Left lobe of liver (tissue), 2 donors: ENCODE results near the gene RPL12. TPM values are rescaled to one million over a fixed set of nuclear protein-coding genes. Genes with fewer than 3 reads are reported as not detected.
A peak's percentile ranks its signal among the peaks of the same experiment; 100 is the strongest.

Experiments
- ATAC-seq: fragments of 200-7000 bp; cut with Tn5 transposase; one replicate; pipeline ENCODE4 v1.9.1; 2020; ENCODE audit warnings: mild to moderate bottlenecking, moderate library complexity
- DNase-seq: peaks from one replicate; pipeline ENCODE4 v3.0.0-alpha.2; 2020; ENCODE audit warnings: low spot score
- total RNA-seq: library from RNA; stranded (reverse); gene quantifications from one replicate; pipeline ENCODE4 v1.2.1, GENCODE V29; 2021
- donor health status: DM: no; HTN: no; CAD: no; lungs with moderate emphysema.
- donor health status: DM: no; HTN: yes; CAD: no.

The RPL12 gene
- total RNA-seq, 1 donor from 2014 or later = 307 TPM

DNA sequence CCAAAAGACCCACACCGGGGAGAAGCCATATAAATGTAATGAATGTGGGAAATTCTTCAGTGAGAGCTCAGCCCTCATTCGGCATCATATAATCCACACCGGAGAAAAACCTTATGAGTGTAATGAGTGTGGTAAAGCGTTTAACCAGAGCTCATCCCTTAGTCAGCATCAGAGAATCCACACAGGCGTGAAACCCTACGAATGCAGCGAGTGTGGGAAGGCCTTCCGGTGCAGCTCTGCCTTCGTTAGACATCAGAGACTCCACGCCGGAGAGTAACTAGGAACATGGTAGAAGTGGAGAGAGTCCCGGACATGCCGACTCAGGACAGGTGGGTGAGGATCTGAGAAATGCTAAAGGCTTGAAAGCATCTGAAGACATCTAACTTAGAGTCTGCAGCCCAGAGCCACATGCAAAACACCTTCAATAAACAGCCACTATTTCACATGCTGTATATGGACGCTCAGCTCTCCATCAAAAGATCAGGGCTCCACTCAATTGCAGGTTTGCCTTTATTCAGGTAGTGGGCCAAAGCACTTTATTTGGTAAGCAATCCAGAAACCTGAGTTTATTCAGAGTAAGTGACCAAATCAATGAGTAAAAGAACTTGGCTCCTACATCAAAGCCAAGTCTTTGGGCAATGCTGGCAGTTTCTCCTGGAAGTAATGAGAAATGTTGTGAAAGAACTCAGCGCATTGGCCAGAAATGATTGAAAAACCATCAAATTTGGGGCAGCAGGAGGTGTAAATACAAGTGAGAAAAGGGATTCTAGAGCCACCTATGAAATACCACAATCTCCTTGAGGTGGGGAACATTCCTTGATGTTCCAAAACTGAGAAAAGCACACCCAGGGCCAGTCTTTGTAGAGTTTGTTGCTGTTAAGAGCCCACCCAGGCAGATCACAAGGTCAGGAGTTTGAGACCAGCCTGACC is 6.0 kb downstream of the RPL12 start:
- no peak for DNase-seq
- peak; percentile 52 for ATAC-seq

DNA sequence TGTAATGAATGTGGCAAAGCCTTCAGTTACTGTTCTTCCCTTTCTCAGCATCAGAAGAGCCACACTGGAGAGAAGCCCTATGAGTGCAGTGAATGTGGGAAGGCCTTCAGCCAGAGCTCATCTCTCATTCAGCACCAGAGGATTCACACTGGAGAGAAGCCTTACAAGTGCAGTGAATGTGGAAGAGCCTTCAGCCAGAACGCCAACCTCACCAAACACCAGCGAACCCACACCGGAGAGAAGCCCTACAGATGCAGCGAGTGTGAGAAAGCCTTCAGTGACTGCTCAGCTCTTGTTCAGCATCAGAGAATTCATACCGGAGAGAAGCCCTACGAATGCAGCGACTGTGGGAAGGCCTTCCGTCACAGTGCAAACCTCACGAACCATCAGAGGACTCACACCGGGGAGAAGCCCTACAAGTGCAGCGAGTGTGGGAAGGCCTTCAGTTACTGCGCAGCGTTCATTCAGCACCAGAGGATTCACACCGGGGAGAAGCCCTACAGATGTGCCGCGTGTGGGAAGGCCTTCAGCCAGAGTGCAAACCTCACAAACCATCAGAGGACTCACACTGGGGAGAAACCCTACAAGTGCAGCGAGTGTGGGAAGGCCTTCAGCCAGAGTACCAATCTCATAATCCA is 6.8 kb downstream of the RPL12 start:
- no peak for DNase-seq

DNA sequence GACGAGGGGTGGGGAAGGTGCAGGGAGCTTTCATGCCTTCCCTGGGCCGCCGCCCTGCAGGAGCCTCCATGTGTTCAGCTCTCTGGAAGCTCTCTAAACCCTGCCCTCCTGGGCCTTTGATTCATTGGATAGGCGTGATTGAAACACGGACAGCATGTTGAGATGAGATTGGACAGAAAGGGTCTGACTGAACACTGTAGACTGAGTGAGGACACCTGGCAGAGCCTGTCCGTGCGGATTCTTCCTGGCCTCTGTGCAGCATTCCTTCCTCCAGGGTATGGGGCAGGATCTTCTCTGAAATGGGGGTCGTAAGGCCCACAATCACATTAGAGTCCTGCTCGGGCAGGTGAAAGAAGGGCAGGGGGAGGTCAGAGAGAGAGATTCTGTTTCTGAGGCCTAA is 12.8 kb downstream of the RPL12 start:
- ATAC-seq = no peak
- DNase-seq = no peak

More for the DNA sequence above, 6.8 kb downstream of the RPL12 start:
- no peak for ATAC-seq

DNA sequence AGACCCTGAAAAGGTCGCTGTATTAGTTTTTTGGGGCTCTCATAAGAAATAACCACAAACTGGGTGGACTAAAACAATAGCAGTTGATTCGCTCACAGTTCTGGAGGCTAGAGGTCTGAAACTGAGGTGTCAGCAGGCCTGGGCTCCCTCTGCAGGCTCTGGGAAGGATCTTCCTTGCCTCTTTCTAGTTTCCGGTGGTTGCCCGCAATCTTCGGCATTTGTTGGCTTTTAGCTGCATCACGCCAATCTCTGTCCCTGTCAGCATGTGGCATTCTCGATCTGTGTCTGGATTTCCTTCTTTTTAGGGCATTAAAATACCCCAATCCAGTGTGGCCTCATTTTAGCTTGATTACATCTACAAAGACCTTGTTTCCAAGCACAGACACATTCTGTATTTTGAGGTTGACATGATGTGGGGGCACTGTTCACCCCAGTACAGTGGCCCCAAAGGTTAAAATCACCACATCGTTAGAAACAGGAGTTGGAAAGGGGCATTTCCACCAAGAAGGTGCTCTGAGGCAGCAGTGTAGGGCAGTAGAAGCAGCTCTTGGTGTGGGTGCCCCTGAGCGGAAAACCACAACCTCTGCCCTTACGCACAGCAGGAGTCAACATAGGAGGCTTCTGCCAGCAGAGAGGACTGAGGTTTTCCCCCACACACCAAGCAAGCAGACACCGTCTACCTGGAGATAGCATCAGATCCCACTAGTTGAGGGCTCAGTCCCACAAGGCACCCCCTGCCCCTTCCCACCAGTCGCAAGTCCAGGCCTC is 13.5 kb downstream of the RPL12 start:
- DNase-seq = no peak
- ATAC-seq = no peak

DNA sequence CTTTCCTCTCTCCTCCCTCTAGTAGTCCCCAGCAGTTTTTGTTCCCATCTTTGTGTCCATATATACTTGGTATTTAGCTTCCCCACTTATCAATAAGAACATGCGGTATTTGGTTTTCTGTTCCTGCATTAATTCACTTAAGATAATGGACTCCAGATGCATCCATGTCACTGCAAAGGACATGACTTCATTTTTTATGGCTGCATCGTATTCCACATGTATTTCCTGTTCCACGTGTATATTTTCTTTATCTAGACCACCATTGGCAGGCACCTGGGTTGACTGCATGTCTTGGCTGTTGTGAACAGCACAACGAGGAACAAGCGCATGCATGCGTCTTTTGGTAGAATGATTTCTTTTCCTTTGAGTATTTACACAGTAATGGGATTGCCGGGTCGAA is 20.8 kb downstream of the RPL12 start:
- ATAC-seq = no peak
- DNase-seq = no peak

DNA sequence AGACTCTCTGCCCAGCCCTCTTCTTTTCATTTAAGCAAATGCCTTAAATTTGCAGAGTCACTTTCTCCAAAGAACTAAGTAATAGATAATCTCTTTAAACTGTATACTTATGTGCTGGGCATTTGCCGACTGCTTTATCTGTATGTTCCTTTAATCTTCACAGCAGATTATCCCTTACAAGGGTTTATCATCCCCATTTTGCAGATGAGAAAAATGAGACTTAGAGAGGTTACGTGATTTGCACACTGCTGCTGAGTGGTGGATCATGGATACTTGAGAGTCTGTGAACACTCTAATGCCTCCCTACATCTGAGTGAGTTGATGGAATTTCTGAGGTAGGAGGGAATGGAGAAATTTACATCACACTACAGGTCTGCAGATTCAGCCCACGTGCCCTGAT is 22.9 kb downstream of the RPL12 start:
- ATAC-seq (no peak), DNase-seq (no peak)

DNA sequence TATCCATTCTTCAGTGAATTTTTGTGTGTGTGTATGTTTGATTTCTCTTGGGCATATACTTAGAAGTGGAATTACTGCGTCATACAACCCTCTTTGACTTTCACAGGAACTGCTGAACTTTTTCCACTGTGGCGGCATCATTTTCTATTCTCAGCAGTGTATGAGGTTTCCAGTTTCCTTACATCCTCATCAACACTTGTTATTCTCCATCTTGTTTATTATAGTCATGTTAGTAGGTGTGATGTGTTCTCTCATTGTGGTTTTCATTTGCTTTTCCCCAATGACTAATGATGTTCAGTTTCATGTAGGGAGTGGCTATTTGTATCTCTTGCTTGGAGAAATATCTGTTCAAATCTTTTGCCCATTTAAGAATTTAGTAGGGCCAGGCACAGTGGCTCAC is 24.4 kb downstream of the RPL12 start:
- ATAC-seq = no peak

DNA sequence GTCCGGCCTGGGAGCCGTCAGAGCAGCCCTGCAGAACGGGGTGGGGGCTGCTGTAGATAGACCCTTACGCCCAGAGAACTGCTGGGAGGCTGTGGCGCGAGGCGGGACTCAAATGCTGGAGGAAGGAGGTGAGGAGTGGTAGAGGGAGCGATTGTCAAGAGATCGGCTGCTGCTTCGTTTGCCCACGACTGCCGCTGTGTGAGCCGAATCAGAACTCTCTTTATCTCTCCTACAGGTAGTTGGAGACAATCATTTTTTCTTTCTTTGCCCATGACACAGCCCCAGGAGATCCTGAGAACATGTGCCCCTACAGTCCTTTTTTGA is 26.6 kb downstream of the RPL12 start:
- ATAC-seq (peak; percentile 46), DNase-seq (no peak)

More for the DNA sequence above, 24.4 kb downstream of the RPL12 start:
- no peak for DNase-seq

DNA sequence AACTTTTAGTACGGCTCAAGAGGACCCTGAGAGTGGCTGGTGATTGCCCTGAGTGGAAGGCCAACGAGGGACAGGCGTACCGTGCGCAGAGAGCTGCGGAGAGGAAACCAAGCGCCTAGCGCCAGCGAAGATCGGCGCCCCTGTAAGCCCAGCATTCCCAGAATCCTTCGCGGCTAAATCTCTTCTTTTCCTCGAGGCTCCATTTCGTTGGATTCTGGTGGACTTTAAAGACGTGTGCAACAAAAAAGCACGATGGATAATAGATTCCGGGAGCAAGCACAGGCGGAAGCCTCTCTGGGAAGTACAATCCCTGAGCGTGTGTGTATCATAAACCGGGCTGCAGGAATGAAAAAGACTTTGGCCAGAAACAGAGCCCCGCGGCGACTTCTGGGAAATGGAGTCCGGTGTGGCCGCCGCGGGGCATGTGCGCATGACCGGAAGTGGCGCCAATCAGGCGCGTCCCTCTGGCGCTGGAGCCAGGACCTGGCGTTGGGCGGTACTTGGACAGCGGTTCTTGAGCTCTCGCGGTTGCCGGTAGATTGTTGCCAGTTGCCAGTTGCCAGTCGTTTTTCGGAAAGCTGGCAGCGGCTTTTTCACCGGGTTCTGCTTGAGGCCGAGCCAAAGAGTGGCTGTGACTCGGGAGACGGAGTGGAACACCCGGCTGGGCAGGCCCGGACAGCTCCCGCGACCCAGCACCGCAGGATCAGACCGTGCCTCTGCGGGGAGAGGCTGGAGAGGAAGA is 27.1 kb downstream of the RPL12 start, which contains the start of gene ZNF79:
ZNF79 (plus strand) TSS at position 449 of the 742 bp plus-strand sequence. CDS start 406 bp downstream, outside the sequence.
- peak; percentile 90 for ATAC-seq
- peak; percentile 97 for DNase-seq

DNA sequence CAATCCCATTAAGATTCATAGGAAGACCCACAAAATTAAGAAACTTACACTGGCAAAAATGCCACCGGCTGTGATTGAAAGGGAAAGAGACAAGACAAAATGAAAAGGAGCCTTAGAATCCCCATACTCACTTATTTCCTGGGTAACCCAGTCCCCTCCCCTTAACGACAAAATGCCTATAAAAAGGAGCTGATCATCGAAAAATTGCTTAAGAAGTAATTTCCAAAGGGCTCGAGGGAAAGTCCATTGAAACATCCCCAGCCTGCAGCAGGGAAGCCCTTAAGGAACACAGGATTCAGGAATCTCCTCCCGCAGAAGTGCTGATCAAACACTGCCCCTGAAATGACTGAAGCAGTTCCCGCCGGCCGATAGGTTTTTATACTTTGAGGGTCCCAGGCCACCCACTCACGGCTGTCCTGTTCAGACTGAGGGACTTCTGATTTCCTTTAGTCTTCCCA is 27.7 kb downstream of the RPL12 start:
- DNase-seq (no peak), ATAC-seq (peak; percentile 6)

DNA sequence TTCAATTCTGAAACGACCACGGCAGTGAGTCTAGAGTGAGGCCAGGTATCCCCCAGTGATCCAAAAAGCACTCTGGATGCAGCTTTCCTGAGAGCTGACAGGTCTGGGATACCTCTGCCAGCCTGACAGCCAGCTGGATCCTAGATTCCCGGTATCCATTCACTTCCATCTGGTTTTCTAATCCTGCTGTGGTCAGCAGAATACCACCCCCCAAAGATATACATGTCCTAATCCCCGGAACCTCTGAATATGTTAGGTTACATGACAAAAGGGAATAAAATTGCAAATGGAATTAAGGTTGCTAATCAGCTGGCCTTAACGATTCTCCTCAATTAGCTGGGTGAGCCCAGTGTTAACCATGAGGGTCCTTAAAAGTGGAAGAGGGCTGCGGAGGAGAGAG is 28.4 kb downstream of the RPL12 start:
- ATAC-seq (no peak), DNase-seq (no peak)

DNA sequence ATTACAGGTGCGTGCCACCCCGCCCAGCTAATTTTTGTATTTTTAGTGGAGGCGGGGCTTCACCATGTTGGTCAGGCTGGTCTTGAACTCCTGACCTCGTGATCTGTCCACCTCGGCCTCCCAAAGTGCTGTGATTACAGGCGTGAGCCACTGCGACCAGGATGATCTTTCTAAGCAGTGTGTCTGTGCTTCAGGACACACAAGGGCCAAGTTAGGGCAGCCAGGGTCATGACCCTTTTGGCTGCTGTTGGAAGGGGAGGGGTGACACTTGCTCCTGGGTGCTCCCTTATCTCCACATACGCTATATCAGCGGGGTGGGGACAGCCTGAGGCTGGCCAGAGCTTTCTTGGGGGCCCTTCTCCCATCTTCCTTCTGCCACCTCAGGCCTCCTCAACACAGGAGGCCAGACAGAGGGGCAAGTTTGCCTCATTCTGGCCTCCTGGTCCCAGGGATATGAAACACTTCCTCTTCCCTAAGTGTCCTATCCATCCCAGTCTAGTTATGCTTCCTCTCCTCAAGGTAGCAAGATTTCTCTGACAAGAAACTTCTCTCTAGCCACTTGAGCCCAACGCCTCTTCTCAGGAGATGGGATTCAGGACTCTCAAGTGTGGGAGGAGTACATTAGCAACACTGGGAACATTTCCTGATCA is 28.9 kb downstream of the RPL12 start:
- DNase-seq (no peak), ATAC-seq (no peak)

DNA sequence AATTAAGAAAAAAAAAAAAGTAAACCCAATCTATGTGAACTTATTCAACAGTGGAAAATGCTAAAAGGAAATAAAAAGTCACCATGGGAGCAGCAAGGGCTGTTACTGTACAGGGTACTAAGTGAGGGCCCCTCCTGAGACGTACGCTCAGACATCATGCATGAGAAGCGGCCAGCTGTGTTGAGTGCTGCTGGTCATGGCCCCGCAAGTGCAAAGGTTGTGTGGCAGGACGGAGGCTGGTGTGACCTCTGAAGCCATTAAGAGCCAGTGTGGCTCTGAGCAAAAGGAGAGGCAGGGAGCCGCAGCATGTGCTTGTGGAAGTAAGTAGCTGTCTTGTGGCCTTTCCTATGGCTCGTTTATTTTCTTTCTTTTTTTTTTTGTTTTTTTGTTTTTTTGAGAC is 30.1 kb downstream of the RPL12 start:
- DNase-seq = no peak
- ATAC-seq = peak; percentile 5

DNA sequence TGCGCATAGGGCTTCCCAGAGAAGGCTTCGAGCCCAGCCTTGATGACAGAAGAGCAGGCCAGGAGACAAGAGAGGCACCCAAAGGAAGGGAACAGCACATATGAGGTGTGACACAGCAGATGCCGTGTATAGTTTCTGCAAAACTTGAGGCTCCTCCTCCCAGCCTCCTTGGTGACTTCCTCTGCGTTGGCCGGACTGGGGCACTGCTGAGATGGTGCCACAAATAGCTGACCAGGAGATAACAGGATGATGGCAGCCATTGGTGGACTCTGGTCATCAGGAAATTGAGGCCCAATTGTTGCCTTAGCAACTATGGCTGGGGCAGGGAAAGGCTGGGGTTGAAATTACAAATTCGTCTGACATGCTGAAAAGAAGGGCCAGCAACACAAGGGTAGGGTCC is 31.9 kb downstream of the RPL12 start:
- DNase-seq (no peak), ATAC-seq (no peak)

DNA sequence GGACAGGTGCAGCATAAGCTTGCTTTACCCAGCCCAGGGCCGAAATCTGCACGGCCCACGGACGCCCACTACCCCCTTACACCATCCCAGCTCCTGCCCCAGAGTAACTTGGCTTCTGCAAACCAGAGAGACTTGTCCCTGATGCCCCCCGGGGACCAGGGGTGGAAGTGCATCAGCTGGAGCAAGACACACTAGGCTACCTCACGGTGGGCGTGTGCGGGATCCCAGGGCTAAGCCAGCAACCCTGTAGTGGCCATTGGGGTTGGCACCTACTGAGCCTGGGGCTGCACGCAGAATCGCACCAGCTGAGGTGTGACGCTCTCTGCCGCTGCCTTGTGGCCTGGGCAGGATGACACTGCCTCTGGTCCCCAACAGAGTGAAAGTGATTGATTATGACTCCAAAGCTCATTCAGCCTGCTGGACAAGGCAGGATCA is 33.2 kb downstream of the RPL12 start:
- no peak for DNase-seq
- peak; percentile 33 for ATAC-seq

DNA sequence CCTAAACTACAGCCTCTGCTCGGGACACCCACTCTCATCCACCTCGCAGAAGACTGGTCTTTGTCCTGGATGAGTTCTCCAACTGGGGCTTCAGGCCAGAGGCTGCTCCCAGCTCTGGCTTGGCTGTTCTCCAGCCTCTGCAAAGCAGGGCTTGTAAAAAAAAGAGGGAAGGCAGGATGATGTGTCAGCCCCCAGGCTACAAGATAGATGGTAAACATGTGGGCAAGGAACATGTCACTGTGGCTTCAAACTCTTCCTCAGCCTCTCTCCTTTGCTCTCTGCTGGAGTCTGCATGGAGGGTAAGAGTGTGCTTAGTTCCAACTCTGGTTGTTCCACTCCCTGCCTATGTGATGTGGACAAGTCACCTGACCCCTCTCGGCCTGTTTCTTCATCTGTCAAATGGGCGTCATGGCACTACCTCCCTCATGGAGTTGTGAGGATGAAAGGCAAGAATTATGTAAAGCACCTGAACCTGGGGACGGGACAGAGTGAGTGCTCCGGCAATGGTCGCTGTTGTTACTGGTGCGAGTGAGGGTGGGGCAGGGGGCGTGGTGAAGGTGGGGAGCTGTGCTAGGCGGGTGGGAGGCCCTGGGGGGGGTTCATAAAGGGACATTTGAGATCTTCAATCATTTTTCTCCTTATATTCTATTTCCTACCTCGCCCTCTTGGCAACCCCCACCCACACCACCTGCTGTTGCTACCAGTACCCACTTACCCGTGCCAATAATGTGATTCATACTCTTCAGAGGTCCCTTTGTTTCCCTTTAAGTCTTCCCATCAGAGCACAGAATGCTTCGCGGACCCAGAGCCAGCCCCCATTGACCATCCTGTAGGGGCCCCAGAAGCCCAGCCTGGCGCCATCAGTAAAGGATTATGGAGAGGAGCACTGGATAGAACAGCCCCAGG is 33.8 kb downstream of the RPL12 start:
- DNase-seq = no peak
- peak; percentile 56 for ATAC-seq

DNA sequence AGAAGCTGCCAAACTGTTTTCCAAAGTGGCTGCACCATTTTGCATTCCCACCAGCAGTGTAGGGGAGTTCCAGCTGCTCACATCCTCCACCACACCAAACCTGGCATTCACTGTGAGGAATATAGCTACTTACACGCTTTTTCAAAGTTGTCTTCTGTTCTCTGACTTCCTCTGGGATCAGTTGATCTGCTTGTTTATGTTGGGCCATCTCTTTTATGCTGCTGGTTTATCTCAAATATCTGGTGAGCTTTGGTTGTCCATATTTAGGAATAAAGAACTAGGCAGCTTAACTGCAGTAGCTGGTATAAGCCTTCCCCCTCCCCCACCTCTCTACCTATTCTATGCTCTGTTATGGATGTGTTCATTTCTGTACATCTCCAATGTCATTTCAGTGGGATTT is 35.5 kb downstream of the RPL12 start:
- ATAC-seq (no peak), DNase-seq (no peak)

DNA sequence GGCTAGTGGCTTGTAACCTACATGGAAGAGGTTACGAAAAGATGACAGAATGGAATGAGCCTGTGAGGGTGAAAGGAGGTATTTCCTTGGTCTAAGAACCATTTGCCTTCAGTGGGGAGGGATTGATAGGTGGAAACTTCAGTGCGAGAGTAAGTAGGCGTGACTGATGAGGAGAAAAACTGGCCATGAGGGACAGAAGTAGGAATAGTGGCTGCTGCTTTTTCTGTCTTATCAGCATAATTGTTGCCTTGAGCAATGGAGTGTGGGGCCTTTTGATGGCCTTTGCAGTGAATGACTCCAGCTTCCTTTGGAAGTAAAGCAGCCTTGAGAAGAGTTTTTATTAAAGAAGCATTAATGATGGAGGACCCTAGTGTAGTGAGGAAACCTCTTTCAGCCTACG is 36.1 kb downstream of the RPL12 start:
- ATAC-seq (no peak), DNase-seq (no peak)

DNA sequence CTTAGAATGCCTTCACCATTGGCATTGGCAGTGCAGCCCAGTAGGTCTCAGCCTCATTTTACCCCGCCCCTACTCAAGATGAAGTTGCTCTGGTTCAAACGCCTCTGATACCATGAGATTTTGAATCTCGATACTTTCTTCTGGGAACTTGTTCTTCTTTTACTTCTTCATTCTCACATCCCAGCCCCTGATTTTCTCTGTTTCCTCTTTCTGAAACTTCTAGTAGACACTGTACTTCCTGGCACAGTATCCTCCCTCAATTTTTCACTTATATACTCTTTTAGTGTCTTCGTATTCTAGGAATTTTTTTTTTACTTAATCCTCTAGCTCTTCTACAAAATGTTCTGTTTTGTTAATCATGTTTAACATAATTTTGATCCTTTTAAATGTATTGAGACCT is 40.1 kb downstream of the RPL12 start:
- no peak for DNase-seq
- ATAC-seq = no peak
